LHCN-M2 (cell line): ENCODE measurements around the gene KIF20A. TPM values are rescaled to one million over a fixed set of nuclear protein-coding genes. Genes with fewer than 3 reads are reported as not detected.
"Not testable (repeated sequence)": the region's sequence is repeated elsewhere in the genome, so short reads cannot be mapped to it uniquely, and the experiment has no call there.

ENCODE experiments used
- DNase-seq: peaks from one replicate; pipeline ENCODE4 v3.0.0-alpha.2; 2012; ENCODE audit warnings: low read depth
- total RNA-seq: library from RNA; depleted of rRNA; stranded (reverse); fragments of >200 nt; gene quantifications from 2 replicates; pipeline ENCODE4 v1.2.3, GENCODE V29; 2014; rRNA removed

KIF20A gene
- total RNA-seq, 1 experiment from 2014 or later = 108 TPM

DNA sequence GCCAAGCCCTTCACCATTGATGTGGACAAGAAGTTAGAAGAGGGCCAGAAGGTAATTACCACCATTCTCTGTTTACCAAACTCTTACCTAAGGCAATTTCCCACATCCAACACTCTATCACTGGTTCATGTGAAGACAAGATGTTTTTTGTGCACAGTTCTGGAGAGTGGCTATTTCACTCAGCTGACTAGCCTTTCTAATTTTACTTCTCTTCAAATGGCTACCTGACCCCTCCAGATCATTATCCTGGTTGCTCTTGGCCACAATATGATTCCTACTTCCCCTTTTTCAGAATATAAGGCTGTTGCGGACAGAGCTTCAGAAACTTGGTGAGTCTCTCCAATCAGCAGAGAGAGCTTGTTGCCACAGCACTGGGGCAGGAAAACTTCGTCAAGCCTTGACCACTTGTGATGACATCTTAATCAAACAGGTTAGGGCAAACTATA, 7.1 kb downstream of the KIF20A start:
- DNase-seq = no peak

- DNase-seq = no peak
Observed at GRCh38 chr5:138188626-138189025, 9.7 kb downstream of the KIF20A start.

DNA sequence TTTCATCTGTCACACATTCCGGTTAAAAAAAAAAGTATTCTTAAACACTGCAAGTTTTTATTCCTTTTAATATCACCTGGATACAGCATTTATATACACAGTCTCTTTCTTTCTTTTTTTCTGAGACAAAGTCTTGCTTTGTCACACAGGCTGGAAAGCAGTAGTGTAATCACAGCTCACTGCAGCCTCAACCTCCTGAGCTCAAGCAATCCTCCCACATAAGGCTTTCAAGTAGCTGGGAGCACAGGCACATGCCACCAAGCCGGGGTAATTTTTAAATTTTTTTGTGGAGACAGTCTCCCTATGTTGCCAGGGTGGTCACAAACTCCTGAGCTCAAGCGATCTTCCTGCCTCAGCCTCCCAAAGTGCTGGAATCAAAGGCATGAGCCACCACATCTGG, 13.9 kb downstream of the KIF20A start:
- DNase-seq = no peak

GRCh38 chr5:138193859-138194258, 14.9 kb downstream of the KIF20A start:
- DNase-seq = not testable (repeated sequence)

- no peak for DNase-seq
Observed at GRCh38 chr5:138210985-138211384, 32.1 kb downstream of the KIF20A start.

DNA sequence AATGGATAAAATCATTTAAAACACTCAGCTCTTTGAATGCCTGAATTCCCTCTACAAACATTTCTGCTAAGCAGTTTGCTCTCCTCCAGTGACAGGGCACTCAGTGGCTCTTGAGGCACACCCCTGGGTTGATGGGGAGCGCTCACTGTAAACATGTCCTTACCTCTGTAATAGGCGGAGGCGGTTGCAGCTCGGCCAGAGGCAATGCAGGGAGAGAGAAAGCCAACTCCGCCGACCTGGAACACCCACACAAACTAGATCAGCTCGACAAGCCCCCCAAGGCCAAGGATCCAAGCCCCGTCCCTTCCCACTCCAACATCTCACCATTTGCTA, 33.9 kb downstream of the KIF20A start:
- DNase-seq = no peak

- peak; percentile 99 for DNase-seq
Observed at GRCh38 chr5:138213161-138214029, 34.5 kb downstream of the KIF20A start, which contains the start of gene CDC23. TSS of gene CDC23 (minus strand) at chr5:138213323. CDS start at chr5:138213312, 11 bp downstream.

- DNase-seq = no peak
Observed at GRCh38 chr5:138216799-138217198, 37.9 kb downstream of the KIF20A start.

DNA sequence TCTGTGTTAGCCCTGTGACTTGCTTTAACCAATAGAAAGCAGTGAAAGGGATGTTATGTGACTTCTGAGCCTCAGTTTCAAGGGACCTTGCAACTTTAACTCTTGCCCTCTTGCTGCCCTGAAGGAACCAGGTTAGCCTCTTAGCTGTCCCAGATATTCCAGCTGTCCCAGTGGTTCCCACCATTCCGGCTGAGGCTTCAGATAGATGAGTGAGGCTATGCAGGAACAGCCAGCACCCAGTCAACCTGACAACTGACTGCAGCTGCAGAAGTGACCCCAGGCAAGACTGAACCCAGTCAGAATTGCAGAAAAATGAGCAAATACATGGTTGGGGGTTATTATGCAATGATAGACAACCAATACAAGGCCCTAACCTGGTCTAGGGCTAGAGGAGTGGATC, 44.6 kb downstream of the KIF20A start:
- no peak for DNase-seq

- no peak for DNase-seq
Observed at GRCh38 chr5:138224712-138225111, 45.8 kb downstream of the KIF20A start.

GRCh38 chr5:138226910-138227309, 48.0 kb downstream of the KIF20A start:
- no peak for DNase-seq

DNA sequence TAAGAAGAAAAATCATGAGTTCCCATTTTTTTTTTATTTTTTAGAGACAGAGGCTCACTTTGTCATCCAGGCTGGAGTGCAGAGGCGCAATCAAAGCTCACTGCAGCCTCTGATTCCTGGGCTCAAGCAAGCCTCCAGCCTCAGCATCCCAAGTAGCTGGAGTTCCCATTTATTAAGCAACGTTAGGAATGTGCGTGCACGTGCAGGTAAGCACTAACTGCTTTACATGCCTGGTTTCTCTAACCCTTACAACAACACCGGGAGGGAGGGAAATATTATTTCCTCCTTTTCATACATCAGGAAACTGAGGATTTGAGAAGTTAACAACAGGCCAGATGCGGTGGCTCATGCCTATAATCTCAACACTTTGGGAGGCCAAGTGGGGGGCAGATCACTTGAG, 50.5 kb downstream of the KIF20A start:
- no peak for DNase-seq

GRCh38 chr5:138230261-138230660, 51.3 kb downstream of the KIF20A start:
- DNase-seq = no peak

DNA sequence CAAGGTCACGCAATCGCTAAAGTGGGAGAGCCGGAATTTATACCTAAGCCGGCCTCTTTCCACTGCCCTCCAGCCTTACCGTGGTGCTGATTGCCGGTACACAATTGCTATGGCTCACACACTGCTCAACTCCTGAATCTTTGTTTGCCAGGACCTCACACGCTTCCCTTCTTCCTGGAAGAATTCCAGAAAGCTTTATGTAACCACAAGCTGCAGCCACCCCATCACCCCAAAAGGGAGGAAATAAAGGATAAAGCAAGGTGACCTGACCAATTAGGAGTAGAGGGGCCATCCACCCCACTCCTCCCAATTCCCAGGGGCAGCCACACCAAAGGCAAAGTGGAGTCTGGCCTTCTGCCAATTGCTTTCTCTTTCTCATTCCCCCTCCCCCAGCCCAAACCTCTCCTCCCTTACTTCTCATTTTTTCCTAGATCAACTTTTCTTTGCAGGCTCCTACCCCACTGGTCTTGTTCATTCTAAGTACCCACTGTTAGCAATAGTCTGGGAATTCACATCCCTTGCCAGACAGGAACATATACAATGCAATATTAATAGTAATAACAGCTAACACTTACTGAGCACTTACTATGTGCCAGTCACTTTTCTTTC, 52.2 kb downstream of the KIF20A start:
- no peak for DNase-seq

DNA sequence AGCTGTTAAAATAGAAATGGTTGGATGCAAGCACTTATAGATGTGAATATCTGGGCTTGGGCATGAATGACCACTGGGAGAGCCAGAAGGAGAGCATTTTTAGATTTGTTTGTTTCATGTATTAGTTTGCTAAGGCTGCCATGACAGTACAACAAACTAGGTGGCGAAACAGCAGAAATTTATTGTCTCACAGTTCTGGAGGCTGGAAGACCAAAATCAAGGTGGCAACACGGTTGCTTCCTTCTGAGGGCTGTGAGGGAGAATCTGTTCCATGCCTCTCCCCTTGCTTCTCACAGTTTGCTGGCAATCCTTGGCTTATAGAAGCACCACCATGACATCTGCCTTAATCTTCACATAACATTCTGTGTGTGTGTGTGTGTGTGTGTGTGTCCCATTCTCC, 54.4 kb downstream of the KIF20A start:
- no peak for DNase-seq

DNA sequence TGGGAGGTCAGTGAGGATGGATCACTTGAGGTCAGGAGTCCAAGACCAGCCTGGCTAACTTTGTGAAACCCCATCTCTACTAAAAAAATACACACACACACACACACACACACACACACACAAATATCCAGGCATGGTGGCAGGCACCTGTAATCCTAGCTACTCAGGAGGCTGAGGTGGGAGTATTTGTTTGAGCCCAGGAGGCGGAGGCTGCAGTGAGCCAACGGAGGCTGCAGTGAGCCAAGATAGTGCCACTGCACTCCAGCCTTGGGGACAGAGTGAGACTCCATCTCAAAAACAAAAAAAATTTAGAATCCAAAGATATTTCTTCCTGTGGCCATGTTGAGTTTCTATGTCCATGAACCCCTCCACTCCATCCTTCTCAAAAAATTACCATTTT, 55.7 kb downstream of the KIF20A start:
- no peak for DNase-seq

Other genes with a start within 250 kb of the KIF20A start
- gene FAM13B, start 146.0 kb upstream of the KIF20A start, total RNA-seq = 11.5 and 20.8 TPM in 2 replicates
- gene WNT8A, start 95.1 kb upstream of the KIF20A start, total RNA-seq = not detected in 2 replicates
- 0.17 TPM in 1 of 2 replicates, not detected in the other for gene NME5, start 39.7 kb upstream of the KIF20A start, total RNA-seq
- gene BRD8, start 482 bp upstream of the KIF20A start, total RNA-seq = 49.1 and 60.0 TPM in 2 replicates
- 27.0 and 27.4 TPM in 2 replicates for gene CDC23, start 34.2 kb downstream of the KIF20A start, total RNA-seq
- not detected in 2 replicates for gene GFRA3, start 95.5 kb downstream of the KIF20A start, total RNA-seq
- 16.9 and 18.3 TPM in 2 replicates for gene CDC25C, start 152.7 kb downstream of the KIF20A start, total RNA-seq
- gene FAM53C, start 159.2 kb downstream of the KIF20A start, total RNA-seq = 27.2 and 29.7 TPM in 2 replicates
- 30.3 and 36.1 TPM in 2 replicates for gene KDM3B, start 173.6 kb downstream of the KIF20A start, total RNA-seq